ENCODE measurements around the gene CRIP2. TPM values are rescaled to one million over a fixed set of nuclear protein-coding genes. Genes with fewer than 3 reads are reported as not detected.
A peak's percentile ranks its signal among the peaks of the same experiment; 100 is the strongest.

Gene CRIP2
- total RNA-seq, 1 experiment from 2014 or later: 1.5 TPM

DNA sequence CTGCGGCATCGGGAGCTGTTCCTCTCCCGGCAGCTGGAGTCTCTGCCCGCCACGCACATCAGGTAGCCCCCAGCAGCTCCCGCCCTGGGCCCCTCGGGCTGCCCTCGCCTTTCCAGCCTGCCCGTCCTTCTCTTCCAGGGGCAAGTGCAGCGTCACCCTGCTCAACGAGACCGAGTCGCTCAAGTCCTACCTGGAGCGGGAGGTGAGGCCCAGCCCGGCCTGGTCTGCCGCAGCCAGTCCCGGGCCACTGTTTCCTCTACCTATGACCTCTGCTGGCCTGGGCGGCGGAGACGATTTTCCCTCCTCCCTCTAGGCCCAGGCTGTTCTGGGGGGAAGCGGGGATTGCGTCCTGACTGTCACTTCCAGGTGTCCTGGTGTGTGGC, 24.5 kb upstream of the CRIP2 start:
- H3K9me3 Mint-ChIP-seq (ENCODE audit: unreplicated experiment): no peaks in the 10 kb centered on the region
- no TSS peak for BruUV-seq (replicated peaks)
- no peaks in the 10 kb centered on the region for H3K27me3 Mint-ChIP-seq (ENCODE audit: insufficient read depth, unreplicated experiment)
- Histone ChIP-seq H3K27me3 (replicated peaks; ENCODE audit: control insufficient read depth, insufficient read depth, low read length) (no peaks in the 10 kb centered on the region), H3K9me3 (no peaks in the 10 kb centered on the region), H3K4me3 (ENCODE audit: low read depth, low read length) (no peak overlapping the region), H3K36me3 (ENCODE audit: control insufficient read depth, insufficient read depth, low read length) (peaks cover 3% of the 10 kb centered on the region), H3K4me1 (no peaks in the 10 kb centered on the region)
- TF ChIP-seq, protein P1, sequence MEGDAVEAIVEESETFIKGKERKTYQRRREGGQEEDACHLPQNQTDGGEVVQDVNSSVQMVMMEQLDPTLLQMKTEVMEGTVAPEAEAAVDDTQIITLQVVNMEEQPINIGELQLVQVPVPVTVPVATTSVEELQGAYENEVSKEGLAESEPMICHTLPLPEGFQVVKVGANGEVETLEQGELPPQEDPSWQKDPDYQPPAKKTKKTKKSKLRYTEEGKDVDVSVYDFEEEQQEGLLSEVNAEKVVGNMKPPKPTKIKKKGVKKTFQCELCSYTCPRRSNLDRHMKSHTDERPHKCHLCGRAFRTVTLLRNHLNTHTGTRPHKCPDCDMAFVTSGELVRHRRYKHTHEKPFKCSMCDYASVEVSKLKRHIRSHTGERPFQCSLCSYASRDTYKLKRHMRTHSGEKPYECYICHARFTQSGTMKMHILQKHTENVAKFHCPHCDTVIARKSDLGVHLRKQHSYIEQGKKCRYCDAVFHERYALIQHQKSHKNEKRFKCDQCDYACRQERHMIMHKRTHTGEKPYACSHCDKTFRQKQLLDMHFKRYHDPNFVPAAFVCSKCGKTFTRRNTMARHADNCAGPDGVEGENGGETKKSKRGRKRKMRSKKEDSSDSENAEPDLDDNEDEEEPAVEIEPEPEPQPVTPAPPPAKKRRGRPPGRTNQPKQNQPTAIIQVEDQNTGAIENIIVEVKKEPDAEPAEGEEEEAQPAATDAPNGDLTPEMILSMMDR (IDR thresholded peaks at IDR 0.05; ENCODE audit: insufficient read depth in 1 of 2, low read depth in 1 of 2, low read length in 1 of 2, severe bottlenecking in 1 of 2, unreplicated experiment in 1 of 2): no peak
- no peak overlapping the region for H3K27ac Mint-ChIP-seq (ENCODE audit: unreplicated experiment)
- ChIA-PET CTCF (no interaction called here), POLR2A (no interaction called here)
- no peaks in the 10 kb centered on the region for H3K4me1 Mint-ChIP-seq (ENCODE audit: low read depth, unreplicated experiment)
- no peak overlapping the region for H3K4me3 Mint-ChIP-seq (ENCODE audit: unreplicated experiment)
- intact Hi-C loops (cut with micrococcal nuclease; ENCODE audit: unreplicated experiment): no loop called here
- H3K36me3 Mint-ChIP-seq (ENCODE audit: insufficient read depth, unreplicated experiment): peaks cover 44% of the 10 kb centered on the region
- DNase-seq: peak in 1 of 2 experiments; percentile 28

DNA sequence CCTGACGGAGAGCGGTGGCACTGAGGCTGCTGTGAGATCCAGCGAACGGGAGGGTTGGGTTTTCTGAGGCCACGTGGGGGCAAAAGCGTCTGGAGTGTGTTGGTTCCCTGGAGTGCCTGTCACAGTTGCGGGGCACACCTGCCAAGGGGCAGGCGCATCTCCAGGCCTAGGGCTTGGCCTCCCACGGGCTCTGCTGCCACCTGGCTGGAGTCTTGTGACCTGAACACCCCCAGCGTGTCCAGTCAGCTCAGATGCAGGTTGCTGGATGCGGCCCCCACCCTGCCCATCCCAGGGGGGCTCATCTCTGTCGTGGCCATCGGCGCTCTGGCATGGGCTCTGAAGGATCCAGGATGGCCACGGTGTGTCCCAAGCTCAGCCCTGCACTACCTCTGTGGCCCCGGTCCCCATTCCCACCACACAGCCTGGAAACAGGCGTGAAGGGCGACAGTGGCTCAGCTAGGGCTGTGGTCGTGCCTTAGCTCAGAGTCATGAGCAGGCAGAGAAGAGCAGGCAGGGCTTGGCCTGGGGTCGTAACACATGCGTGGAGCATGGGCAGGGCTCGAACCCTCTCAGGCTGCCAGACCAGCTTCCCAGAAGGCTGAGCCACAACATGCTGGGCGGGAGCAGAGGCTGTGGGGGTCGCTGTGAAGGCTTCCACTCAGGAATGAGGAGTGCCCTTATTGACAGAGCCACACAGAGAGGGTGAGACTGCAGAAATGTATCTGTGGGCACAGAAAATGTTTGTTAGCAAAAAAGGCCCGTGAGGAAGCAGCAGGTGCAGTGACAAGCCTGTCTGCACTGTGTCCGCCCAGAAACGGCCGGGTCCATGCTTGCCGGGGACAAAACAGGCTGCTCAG, 23.5 kb upstream of the CRIP2 start:
- intact Hi-C loops (cut with micrococcal nuclease; ENCODE audit: unreplicated experiment): no loop called here
- no peak overlapping the region for H3K4me3 Mint-ChIP-seq (ENCODE audit: unreplicated experiment)
- no peaks in the 10 kb centered on the region for H3K4me1 ChIP-seq
- TF ChIP-seq, protein P1 (IDR thresholded peaks at IDR 0.05; ENCODE audit: insufficient read depth in 1 of 2, low read depth in 1 of 2, low read length in 1 of 2, severe bottlenecking in 1 of 2, unreplicated experiment in 1 of 2): no peak
- no peaks in the 10 kb centered on the region for H3K27me3 Mint-ChIP-seq (ENCODE audit: insufficient read depth, unreplicated experiment)
- H3K36me3 Mint-ChIP-seq (ENCODE audit: insufficient read depth, unreplicated experiment): peaks cover 54% of the 10 kb centered on the region
- no peak overlapping the region for H3K4me3 ChIP-seq (ENCODE audit: low read depth, low read length)
- POLR2A ChIA-PET: interaction anchor here (0.6 kb wide), 1 partner anchor 60 kb away, joined by 6 read pairs; no protein-coding TSS in a partner anchor
- CTCF ChIA-PET: interaction anchor here (0.6 to 1.0 kb wide), 2 partner anchors 80 to 275 kb away, joined by 4 to 13 read pairs; no protein-coding TSS in a partner anchor
- no peaks in the 10 kb centered on the region for H3K9me3 Mint-ChIP-seq (ENCODE audit: unreplicated experiment)
- H3K27ac Mint-ChIP-seq (ENCODE audit: unreplicated experiment): no peak overlapping the region
- H3K36me3 ChIP-seq (ENCODE audit: control insufficient read depth, insufficient read depth, low read length): peaks cover 3% of the 10 kb centered on the region
- DNase-seq: peak in 1 of 2 experiments; percentile 20
- H3K27me3 ChIP-seq (replicated peaks; ENCODE audit: control insufficient read depth, insufficient read depth, low read length): no peaks in the 10 kb centered on the region
- BruUV-seq (replicated peaks): no TSS peak
- H3K9me3 ChIP-seq: no peaks in the 10 kb centered on the region
- no peaks in the 10 kb centered on the region for H3K4me1 Mint-ChIP-seq (ENCODE audit: low read depth, unreplicated experiment)

DNA sequence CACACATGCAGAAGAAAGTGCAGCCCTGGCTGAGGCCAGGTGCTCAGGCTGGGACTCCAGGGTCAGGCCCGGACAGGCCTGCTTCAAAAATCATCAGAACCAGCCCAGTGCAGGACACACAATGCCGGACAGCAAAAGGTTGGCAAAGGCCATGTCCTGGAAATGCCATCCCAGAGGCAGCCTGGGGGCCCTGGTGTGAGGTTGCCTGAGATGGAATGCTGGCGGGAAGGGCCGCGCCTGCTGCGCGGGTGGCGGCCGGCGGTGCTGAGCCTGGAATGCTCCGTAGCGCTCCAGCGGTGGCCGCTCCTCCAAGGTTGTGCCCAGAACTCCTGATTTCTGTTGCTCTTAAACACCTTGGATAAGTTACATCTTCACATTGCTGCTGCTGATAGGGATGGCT, 21.7 kb upstream of the CRIP2 start:
- TF ChIP-seq, protein P1 (IDR thresholded peaks at IDR 0.05; ENCODE audit: insufficient read depth in 1 of 2, low read depth in 1 of 2, low read length in 1 of 2, severe bottlenecking in 1 of 2, unreplicated experiment in 1 of 2): no peak
- no peaks in the 10 kb centered on the region for H3K4me1 ChIP-seq
- POLR2A ChIA-PET: no interaction called here
- DNase-seq: no peak
- no peak overlapping the region for H3K4me3 ChIP-seq (ENCODE audit: low read depth, low read length)
- peaks cover 53% of the 10 kb centered on the region for H3K36me3 Mint-ChIP-seq (ENCODE audit: insufficient read depth, unreplicated experiment)
- H3K27me3 Mint-ChIP-seq (ENCODE audit: insufficient read depth, unreplicated experiment): no peaks in the 10 kb centered on the region
- no peak overlapping the region for H3K4me3 Mint-ChIP-seq (ENCODE audit: unreplicated experiment)
- intact Hi-C loops (cut with micrococcal nuclease; ENCODE audit: unreplicated experiment): no loop called here
- CTCF ChIA-PET: interaction anchor here (1.3 kb wide), 1 partner anchor 28 kb away, joined by 3 read pairs; no protein-coding TSS in a partner anchor
- H3K27ac Mint-ChIP-seq (ENCODE audit: unreplicated experiment): no peak overlapping the region
- H3K9me3 ChIP-seq: no peaks in the 10 kb centered on the region
- no peaks in the 10 kb centered on the region for H3K9me3 Mint-ChIP-seq (ENCODE audit: unreplicated experiment)
- BruUV-seq (replicated peaks): no TSS peak
- H3K36me3 ChIP-seq (ENCODE audit: control insufficient read depth, insufficient read depth, low read length): peaks cover 3% of the 10 kb centered on the region
- H3K27me3 ChIP-seq (replicated peaks; ENCODE audit: control insufficient read depth, insufficient read depth, low read length): no peaks in the 10 kb centered on the region
- no peaks in the 10 kb centered on the region for H3K4me1 Mint-ChIP-seq (ENCODE audit: low read depth, unreplicated experiment)
